ENCODE data around the gene AJUBA. TPM values are rescaled to one million over a fixed set of nuclear protein-coding genes. Genes with fewer than 3 reads are reported as not detected.
"Not testable (repeated sequence)": the region's sequence is repeated elsewhere in the genome, so short reads cannot be mapped to it uniquely, and the experiment has no call there.

Gene AJUBA
- polyA plus RNA-seq, 1 experiment, result 77.0 TPM

DNA sequence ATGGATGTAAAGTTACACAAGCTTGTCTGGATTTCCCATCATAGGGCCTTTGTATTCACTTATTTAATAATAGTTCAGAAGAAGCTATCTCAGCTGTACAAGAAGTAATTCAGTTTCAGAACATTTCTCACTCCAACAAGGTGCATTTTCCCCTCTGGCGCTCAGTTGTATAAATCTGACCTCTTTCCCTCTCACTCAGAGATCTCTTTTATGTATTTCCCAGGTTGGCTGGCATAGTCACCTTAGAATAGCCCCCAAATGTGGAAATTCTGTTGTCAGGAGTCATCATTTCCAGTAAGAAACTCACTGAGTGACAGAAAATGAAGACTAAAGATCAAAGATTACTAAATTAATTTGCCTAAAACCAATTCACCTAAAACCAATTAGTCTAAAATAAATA is 11.2 kb downstream of the AJUBA start:
- POLR2A ChIA-PET, result no interaction called here
- no peak overlapping the region for H3K4me3 ChIP-seq (ENCODE audit: low read depth, low read length)
- H3K27me3 ChIP-seq (ENCODE audit: control insufficient read depth, insufficient read depth, low read length), result no peaks in the 10 kb centered on the region
- H3K9me3 ChIP-seq (ENCODE audit: control insufficient read depth, insufficient read depth, low read length), result no peaks in the 10 kb centered on the region
- TF ChIP-seq CTCF (IDR thresholded peaks at IDR 0.05; ENCODE audit: low read depth, low read length), result no peak
- no peak for DNase-seq (ENCODE audit: low read depth, low spot score)
- H3K27ac ChIP-seq (ENCODE audit: low read depth, low read length), result no peak overlapping the region
- CTCF ChIA-PET, result interaction anchor here (0.6 to 8.1 kb wide), 6 partner anchors 14 to 138 kb away, joined by 3 to 181 read pairs (median 14); partner anchors contain the start of genes ACIN1, AJUBA and HAUS4

GRCh38 chr14:22966783-22967269 is 15.5 kb downstream of the AJUBA start:
- no peak overlapping the region for H3K4me3 ChIP-seq (ENCODE audit: low read depth, low read length)
- no peak for TF ChIP-seq CTCF (IDR thresholded peaks at IDR 0.05; ENCODE audit: low read depth, low read length)
- no peaks in the 10 kb centered on the region for H3K9me3 ChIP-seq (ENCODE audit: control insufficient read depth, insufficient read depth, low read length)
- H3K27me3 ChIP-seq (ENCODE audit: control insufficient read depth, insufficient read depth, low read length), result no peaks in the 10 kb centered on the region
- DNase-seq (ENCODE audit: low read depth, low spot score), result no peak
- H3K27ac ChIP-seq (ENCODE audit: low read depth, low read length), result no peak overlapping the region
- ChIA-PET POLR2A (interaction anchor here (0.8 kb wide), 1 partner anchor 11 kb away, joined by 3 read pairs; no protein-coding TSS in a partner anchor), CTCF (no interaction called here)

DNA sequence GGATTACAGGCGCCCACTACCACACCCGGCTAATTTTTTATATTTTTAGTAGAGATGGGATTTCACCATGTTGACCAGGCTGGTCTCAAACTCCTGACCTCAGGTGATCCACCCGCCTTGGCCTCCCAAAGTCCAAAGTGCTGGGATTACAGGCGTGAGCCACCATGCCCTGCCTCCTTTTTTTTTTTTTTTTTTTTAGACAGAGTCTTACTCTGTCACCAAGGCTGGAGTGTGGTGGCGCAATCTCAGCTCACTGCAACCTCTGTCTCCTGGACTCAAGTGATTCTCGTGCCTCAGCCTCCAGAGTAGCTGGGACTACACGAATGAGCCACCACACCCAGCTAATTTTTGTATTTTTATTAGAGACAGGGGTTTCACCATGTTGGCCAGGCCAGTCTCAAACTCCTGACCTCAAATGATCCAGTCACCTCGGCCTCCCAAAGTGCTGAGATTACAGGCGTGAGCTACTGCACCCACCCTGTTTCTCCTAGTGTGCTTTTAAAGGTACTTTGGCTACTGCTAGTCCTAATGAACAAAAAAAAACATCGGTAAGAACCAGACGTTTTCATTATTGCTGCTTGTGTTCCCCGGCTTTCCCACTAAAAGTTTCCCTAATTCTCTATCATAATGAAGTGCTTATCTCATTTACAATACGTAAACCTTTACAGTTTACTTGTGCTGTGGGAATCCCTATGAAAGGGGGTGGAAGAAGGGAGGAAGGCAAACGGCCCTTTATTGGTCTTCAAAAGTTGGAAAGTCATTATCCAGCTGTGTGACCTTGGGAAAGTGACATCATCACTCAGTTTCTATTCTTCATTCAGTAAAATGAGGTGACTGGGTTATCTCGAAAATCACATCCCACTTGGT is 16.2 kb downstream of the AJUBA start:
- DNase-seq (ENCODE audit: low read depth, low spot score); H3K27ac ChIP-seq (ENCODE audit: low read depth, low read length); H3K4me3 ChIP-seq (ENCODE audit: low read depth, low read length); H3K9me3 ChIP-seq (ENCODE audit: control insufficient read depth, insufficient read depth, low read length); H3K27me3 ChIP-seq (ENCODE audit: control insufficient read depth, insufficient read depth, low read length): not testable (repeated sequence)
- POLR2A ChIA-PET, result interaction anchor here (0.6 to 0.8 kb wide), 3 partner anchors 12 to 89 kb away, joined by 3 to 5 read pairs (median 3); no protein-coding TSS in a partner anchor
- CTCF ChIA-PET, result interaction anchor here (0.7 kb wide), 1 partner anchor 20 kb away, joined by 8 read pairs; no protein-coding TSS in a partner anchor

GRCh38 chr14:22962061-22962676 is 20.2 kb downstream of the AJUBA start:
- ChIA-PET POLR2A (no interaction called here), CTCF (interaction anchor here (0.6 to 3.0 kb wide), 5 partner anchors 11 to 339 kb away, joined by 3 to 19 read pairs (median 8); no protein-coding TSS in a partner anchor)
- Histone ChIP-seq H3K4me3 (ENCODE audit: low read depth, low read length) (no peak overlapping the region), H3K27me3 (ENCODE audit: control insufficient read depth, insufficient read depth, low read length) (no peaks in the 10 kb centered on the region), H3K27ac (ENCODE audit: low read depth, low read length) (no peak overlapping the region), H3K9me3 (ENCODE audit: control insufficient read depth, insufficient read depth, low read length) (no peaks in the 10 kb centered on the region)
- no peak for DNase-seq (ENCODE audit: low read depth, low spot score)
- TF ChIP-seq CTCF (IDR thresholded peaks at IDR 0.05; ENCODE audit: low read depth, low read length), result no peak

GRCh38 chr14:22955702-22956569 is 26.4 kb downstream of the AJUBA start:
- POLR2A ChIA-PET, result interaction anchor here (0.7 to 1.7 kb wide), 4 partner anchors 16 to 116 kb away, joined by 4 to 11 read pairs (median 6); no protein-coding TSS in a partner anchor
- H3K27ac ChIP-seq (ENCODE audit: low read depth, low read length), result peak overlapping the region; percentile 68
- H3K9me3 ChIP-seq (ENCODE audit: control insufficient read depth, insufficient read depth, low read length), result no peaks in the 10 kb centered on the region
- no peak for DNase-seq (ENCODE audit: low read depth, low spot score)
- no peak for TF ChIP-seq CTCF (IDR thresholded peaks at IDR 0.05; ENCODE audit: low read depth, low read length)
- CTCF ChIA-PET, result interaction anchor here (0.6 to 4.2 kb wide), 12 partner anchors 14 to 399 kb away, joined by 3 to 25 read pairs (median 4); partner anchors contain the start of genes AJUBA and PRMT5
- peak overlapping the region; percentile 66 for H3K4me3 ChIP-seq (ENCODE audit: low read depth, low read length)
- no peaks in the 10 kb centered on the region for H3K27me3 ChIP-seq (ENCODE audit: control insufficient read depth, insufficient read depth, low read length)

Data from AG04450 (cell line).